ENCODE measurements around the gene KCTD19.

KCTD19 gene

DNA sequence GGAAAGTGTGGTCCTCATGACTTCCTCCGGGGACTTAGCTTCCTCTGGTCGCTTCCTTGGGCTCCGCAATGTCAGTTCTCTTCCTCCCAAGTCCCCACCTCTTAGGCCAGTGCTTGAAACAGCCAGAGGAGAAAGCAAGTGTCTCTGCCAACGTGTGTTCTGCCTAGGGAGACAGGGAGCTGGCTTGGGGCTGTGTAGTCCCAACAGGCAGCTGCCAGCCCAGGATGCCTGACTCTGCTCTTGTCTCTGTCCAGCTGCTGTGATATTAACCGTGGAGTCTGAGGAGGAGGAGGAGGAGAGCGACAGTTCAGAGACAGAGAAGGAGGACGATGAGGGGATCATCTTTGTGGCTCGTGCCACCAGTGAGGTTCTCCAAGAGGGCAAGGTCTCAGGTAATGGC, 60.7 kb downstream of the KCTD19 start:
- TF ChIP-seq CTCF (conservative IDR thresholded peaks at IDR 0.05; ENCODE audit: control insufficient read depth, insufficient read depth, low read depth, low read length), result no peak
- H3K4me3 ChIP-seq (ENCODE audit: control insufficient read depth, low read depth, low read length), result no peak overlapping the region
- no peak for DNase-seq (ENCODE audit: low read depth)

GRCh38 chr16:67264866-67265265, 61.7 kb downstream of the KCTD19 start:
- TF ChIP-seq CTCF (conservative IDR thresholded peaks at IDR 0.05; ENCODE audit: control insufficient read depth, insufficient read depth, low read depth, low read length), result no peak
- DNase-seq (ENCODE audit: low read depth), result no peak
- H3K4me3 ChIP-seq (ENCODE audit: control insufficient read depth, low read depth, low read length), result no peak overlapping the region

- no peak overlapping the region for H3K4me3 ChIP-seq (ENCODE audit: control insufficient read depth, low read depth, low read length)
- TF ChIP-seq CTCF (conservative IDR thresholded peaks at IDR 0.05; ENCODE audit: control insufficient read depth, insufficient read depth, low read depth, low read length), result no peak
- DNase-seq (ENCODE audit: low read depth), result no peak
Measured at GRCh38 chr16:67264277-67264676, 62.3 kb downstream of the KCTD19 start.

DNA sequence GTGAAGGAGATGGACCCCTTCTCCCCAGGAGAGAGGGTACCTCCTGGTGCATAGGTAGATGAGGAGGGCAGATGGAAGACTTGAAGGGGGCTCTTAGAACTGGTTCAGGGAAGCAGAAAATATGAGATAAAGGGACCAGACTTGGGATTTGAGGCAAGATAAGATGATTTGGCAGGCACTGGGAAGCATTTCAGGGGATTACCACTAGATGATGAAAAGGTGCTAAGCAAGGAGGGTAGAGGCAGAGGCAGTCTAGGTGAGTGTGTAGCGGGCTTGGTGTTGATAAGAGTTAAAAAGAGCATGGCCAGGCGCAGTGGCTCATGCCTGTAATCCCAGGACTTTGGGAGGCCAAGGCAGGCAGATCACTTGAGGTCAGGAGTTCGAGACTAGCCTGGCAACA, 63.3 kb downstream of the KCTD19 start:
- no peak overlapping the region for H3K4me3 ChIP-seq (ENCODE audit: control insufficient read depth, low read depth, low read length)
- DNase-seq (ENCODE audit: low read depth), result no peak
- no peak for TF ChIP-seq CTCF (conservative IDR thresholded peaks at IDR 0.05; ENCODE audit: control insufficient read depth, insufficient read depth, low read depth, low read length)

GRCh38 chr16:67260426-67261063, 66.0 kb downstream of the KCTD19 start:
- no peak overlapping the region for H3K4me3 ChIP-seq (ENCODE audit: control insufficient read depth, low read depth, low read length)
- DNase-seq (ENCODE audit: low read depth), result peak; percentile 69
- peak; percentile 74 for TF ChIP-seq CTCF (conservative IDR thresholded peaks at IDR 0.05; ENCODE audit: control insufficient read depth, insufficient read depth, low read depth, low read length)

DNA sequence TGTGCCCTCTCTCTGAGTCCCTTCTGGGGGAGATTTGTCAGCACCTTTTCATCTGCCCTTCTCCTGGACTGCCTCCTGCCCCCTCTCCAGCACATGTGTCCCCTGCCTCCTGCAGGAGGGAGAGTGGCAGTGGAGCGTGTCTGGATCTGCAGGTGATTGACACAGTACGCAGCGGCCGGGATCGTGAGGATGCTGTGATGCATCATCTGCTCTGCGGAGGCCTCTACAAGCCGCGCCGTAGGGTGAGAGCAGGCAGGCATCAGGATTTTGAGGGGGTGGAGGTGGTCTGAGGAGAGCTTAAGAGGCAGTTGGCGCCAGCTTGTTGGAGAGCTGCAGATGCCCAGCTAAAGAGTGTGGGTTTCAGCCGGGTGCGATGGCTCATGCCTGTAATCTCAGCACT, 66.8 kb downstream of the KCTD19 start:
- H3K4me3 ChIP-seq (ENCODE audit: control insufficient read depth, low read depth, low read length), result no peak overlapping the region
- no peak for DNase-seq (ENCODE audit: low read depth)
- TF ChIP-seq CTCF (conservative IDR thresholded peaks at IDR 0.05; ENCODE audit: control insufficient read depth, insufficient read depth, low read depth, low read length), result no peak

Measured in fibroblast of mammary gland (primary cell).